Thyroid gland (tissue), 4 donors: ENCODE measurements around the gene RGS19.
"Not testable (repeated sequence)": the region's sequence is repeated elsewhere in the genome, so short reads cannot be mapped to it uniquely, and the experiment has no call there.

ENCODE experiments used
- CTCF ChIP-seq, 6 experiments: fragments of 200-600 bp in 3 of 6; fragments of 450-650 bp in 3 of 6; sonication (generic) in 3 of 6; IDR thresholded peaks; one replicate each; pipeline ENCODE4 v1.5.1; 2016 to 2019; ENCODE audit warnings: antibody characterized with exemption in 6 of 6, mild to moderate bottlenecking in 2 of 6, inconsistent platforms in 1 of 6, moderate library complexity in 1 of 6
- POLR2A ChIP-seq, 2 donors: fragments of 450-650 bp; IDR thresholded peaks; one replicate each; pipeline ENCODE4 v1.6.1; 2017; ENCODE audit warnings: antibody characterized with exemption in 2 of 2, mild to moderate bottlenecking in 2 of 2, moderate library complexity in 1 of 2

- TF ChIP-seq POLR2A, CTCF (IDR thresholded peaks at IDR 0.05): not testable (repeated sequence)
Observed at GRCh38 chr20:64122927-64123326, 43.6 kb upstream of the RGS19 start.
